Neutrophil (primary cell): Measurements from ENCODE around the gene GCK.

ENCODE experiments used
- H3K27ac ChIP-seq: fragments of 200-600 bp; sonication (generic); 2 replicates; pipeline ENCODE4 v1.5.1; 2016; ENCODE audit warnings: mild to moderate bottlenecking, moderate library complexity
- H3K27me3 ChIP-seq: fragments of 200-600 bp; sonication (generic); 2 replicates; pipeline ENCODE4 v1.6.0; 2016; ENCODE audit warnings: mild to moderate bottlenecking
- H3K36me3 ChIP-seq: fragments of 200-600 bp; sonication (generic); 2 replicates; pipeline ENCODE4 v1.5.1; 2017
- H3K4me1 ChIP-seq, 2 experiments: fragments of 200-600 bp in 1 of 2; sonication (generic) in 1 of 2; 1 replicate in 1 of 2; 2 replicates in 1 of 2; pipeline versions ENCODE4 v1.5.1 to v1.6.1; 2013 to 2016; ENCODE audit warnings: low read depth in 1 of 2, low read length in 1 of 2, mild to moderate bottlenecking in 1 of 2, moderate library complexity in 1 of 2; ENCODE audit not compliant: control insufficient read depth in 1 of 2, insufficient read depth in 1 of 2
- H3K4me3 ChIP-seq, 2 experiments: fragments of 200-600 bp in 1 of 2; sonication (generic) in 1 of 2; 1 replicate in 1 of 2; 2 replicates in 1 of 2; pipeline ENCODE4 v1.5.1; 2013 to 2016; ENCODE audit warnings: low read depth in 1 of 2, low read length in 1 of 2, mild to moderate bottlenecking in 1 of 2, moderate library complexity in 1 of 2
- H3K9me3 ChIP-seq: fragments of 200-600 bp; sonication (generic); 2 replicates; pipeline ENCODE4 v1.5.1; 2016
- CTCF ChIP-seq: fragments of 200-600 bp; sonication (generic); IDR thresholded peaks from 2 replicates; pipeline ENCODE4 v1.5.1; 2016; ENCODE audit warnings: antibody characterized with exemption

The GCK gene

GRCh38 chr7:44094365-44094764, 94.9 kb downstream of the GCK start:
- Histone ChIP-seq H3K4me3 (no peak overlapping the region), H3K36me3 (no peaks in the 10 kb centered on the region), H3K27ac (no peak overlapping the region), H3K9me3 (no peaks in the 10 kb centered on the region), H3K27me3 (peaks cover 4% of the 10 kb centered on the region), H3K4me1 (no peaks in the 10 kb centered on the region)
- TF ChIP-seq CTCF, result no peak
